ENCODE results near the gene S100Z.

DNA sequence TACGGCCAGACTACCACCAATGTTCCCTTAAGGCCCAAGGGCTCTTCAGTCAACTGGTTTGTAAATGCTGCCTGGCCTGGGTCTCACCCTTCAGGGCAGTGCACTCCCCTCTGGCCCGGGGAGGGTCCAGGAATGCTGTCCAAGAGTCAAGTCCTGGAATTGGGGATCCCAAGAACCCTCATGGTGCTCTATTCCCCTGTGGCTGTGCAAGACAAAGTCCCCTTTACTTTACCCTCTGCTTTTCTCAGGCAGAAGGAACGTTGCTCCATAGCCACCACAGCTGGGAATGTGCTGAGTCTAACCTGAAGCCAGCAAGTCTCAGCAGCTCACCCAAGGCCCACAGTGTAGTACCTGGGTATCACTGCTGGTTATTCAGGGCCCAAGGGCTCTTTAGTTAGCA is 51.7 kb downstream of the S100Z start:
- TF ChIP-seq GTF2F1 (IDR thresholded peaks at IDR 0.05; ENCODE audit: borderline replicate concordance, low read depth, low read length) (no peak), POLR2A (IDR thresholded peaks at IDR 0.05; ENCODE audit: control extremely low read depth in 1 of 2, low read depth in 2 of 2, low read length in 2 of 2) (no peak), BACH1 (IDR thresholded peaks at IDR 0.05; ENCODE audit: low read length) (no peak), SP1 (IDR thresholded peaks at IDR 0.05; ENCODE audit: low read depth, low read length) (no peak), TAF1 (IDR thresholded peaks at IDR 0.05; ENCODE audit: low read depth, low read length) (no peak), SUZ12 (IDR thresholded peaks at IDR 0.05; ENCODE audit: low read length) (no peak)
- TF ChIP-seq, protein P1, sequence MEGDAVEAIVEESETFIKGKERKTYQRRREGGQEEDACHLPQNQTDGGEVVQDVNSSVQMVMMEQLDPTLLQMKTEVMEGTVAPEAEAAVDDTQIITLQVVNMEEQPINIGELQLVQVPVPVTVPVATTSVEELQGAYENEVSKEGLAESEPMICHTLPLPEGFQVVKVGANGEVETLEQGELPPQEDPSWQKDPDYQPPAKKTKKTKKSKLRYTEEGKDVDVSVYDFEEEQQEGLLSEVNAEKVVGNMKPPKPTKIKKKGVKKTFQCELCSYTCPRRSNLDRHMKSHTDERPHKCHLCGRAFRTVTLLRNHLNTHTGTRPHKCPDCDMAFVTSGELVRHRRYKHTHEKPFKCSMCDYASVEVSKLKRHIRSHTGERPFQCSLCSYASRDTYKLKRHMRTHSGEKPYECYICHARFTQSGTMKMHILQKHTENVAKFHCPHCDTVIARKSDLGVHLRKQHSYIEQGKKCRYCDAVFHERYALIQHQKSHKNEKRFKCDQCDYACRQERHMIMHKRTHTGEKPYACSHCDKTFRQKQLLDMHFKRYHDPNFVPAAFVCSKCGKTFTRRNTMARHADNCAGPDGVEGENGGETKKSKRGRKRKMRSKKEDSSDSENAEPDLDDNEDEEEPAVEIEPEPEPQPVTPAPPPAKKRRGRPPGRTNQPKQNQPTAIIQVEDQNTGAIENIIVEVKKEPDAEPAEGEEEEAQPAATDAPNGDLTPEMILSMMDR (IDR thresholded peaks at IDR 0.05; ENCODE audit: control extremely low read depth in 1 of 3, insufficient read depth in 1 of 3, low read depth in 1 of 3, low read length in 3 of 3): no peak
